Stimulated activated CD8-positive, alpha-beta memory T cell treated with anti-CD3 and anti-CD28 coated beads, Interleukin-12 subunit alpha, Interleukin-12 subunit beta, amount 100 ng/mL, for 24 hours (primary cell): ENCODE results near the gene OPRL1.

Experiments
- DNase-seq: peaks from one replicate; pipeline ENCODE4 v3.0.0-alpha.2; 2020; ENCODE audit errors: extremely low read depth

The OPRL1 gene

DNA sequence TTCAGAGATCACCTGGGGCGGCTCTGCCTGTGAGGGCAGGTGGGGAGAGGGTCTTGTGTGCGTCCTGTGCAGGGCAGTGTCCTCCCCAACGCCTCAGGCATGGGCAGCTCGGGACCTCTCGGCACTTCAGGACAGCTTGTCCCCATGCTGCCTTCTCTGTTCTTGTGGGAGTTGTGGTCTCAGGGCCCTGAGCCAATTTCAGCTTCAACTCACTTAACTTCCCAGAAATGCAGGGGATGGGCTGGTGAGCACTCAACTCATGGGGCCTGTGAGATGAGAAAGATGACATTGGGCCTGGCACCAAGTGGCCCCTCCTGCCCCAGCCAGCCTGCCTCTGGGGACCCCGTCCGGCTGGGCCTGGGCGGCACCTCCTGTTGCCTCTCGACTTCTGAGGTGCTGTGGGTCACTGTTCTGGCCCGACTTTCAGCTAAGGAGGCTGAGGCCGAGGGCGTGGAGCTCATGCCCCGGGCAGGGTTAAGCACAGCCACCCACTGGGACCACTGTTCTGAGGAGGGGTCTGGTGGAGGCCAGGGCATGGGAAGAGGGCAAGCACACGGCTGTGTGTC lies 7.3 kb upstream of the OPRL1 start:
- DNase-seq, result no peak

DNA sequence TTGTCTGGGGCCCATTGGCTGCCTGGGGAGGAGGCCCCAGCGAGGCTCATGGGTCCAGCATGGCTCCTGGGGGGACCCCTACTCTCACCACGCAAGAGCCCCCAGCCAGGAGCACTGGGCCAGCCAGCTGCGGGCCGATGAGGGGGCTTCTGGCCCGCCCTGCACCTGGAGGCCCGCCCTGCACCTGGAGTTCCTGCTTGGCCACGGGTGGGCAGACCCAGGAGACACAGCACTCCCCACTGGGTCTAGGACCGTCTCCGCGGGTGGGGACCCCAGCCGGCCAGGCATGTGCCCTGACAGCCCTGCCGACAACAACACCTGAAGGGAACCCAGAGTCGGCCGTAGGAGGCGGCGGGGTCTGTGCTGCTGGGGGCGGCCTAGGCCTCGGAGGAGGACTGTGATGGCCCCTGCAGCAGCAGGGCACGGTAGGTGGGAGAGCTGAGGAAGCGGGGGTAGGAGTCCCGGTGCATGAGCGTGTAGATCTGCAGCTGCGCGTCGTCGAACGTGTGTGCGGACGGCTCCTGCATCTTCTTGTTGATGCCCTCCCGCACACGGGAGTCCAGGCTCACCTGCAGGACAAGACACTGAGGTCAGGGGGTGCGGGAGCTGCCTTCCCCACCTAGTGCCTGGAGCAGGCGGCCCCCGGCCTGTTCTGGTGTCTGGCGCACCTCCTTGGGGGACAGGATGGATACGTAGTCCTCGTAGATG lies 6.3 kb upstream of the OPRL1 start:
- no peak for DNase-seq

DNA sequence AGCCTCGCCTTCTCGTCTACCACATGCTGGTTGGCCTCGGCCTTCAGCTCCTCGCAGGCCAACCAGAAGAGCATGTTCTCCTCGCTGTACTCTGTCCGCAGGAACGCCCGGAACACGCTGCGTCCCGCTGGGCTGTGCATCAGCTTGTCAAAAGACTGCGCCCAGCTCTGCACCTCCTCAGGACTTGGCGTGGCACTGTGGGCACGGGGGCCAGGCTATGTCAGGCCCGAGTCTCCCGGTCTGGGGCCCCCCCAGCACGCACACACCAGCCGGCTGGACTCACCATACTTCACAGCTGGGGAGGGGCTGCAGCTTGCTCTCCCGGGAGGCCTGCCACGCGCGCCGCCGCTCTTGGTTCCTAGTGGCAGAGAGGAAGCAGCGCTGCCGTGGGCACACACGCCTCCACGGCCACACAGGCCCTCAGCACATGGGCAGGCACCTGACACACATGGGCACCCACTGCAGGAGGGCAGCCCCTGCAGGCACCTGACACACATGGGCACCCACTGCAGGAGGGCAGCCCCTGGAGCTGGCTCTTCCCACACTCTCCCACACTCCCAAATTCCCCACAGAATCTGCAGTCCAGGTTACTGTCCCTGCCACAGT lies 5.6 kb upstream of the OPRL1 start:
- DNase-seq, result no peak

DNA sequence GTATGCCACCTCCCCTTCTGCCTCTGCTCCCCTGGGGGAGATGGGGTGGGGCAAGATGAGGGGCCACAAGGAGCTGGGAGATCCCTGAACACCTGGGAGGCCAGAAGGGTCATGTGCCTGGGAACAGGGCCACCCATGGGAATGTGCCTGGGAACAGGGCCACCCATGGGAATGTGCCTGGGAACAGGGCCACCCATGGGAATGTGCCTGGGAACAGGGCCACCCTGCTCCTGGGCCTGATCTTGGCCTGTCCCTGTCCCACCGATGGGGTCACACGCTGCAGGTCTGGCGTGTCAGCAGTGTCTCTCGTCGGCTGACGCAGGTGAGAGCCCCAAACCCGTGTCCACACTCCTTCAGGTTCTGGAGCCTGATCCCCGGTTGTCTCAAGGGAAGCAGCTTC lies 4.9 kb upstream of the OPRL1 start:
- no peak for DNase-seq

DNA sequence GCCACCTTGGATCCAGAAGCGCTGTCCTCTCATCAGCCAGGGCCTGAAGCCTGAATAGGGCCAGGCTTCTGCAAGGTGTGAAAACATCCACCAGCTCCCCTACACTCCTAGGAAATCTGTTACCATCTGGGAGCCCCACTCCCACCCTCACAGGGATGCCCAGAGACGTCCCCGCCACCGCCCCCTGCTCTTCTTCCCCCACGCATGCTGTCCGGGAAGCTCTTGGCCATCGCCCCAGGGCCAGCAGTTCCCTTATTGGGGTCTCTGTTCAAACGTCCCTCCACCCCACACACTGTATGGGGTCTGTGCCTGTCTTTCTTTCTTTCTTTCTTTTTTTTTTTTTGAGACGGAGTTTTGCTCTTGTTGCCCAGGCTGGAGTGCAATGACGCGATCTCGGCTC lies 4.3 kb upstream of the OPRL1 start:
- DNase-seq, result no peak

DNA sequence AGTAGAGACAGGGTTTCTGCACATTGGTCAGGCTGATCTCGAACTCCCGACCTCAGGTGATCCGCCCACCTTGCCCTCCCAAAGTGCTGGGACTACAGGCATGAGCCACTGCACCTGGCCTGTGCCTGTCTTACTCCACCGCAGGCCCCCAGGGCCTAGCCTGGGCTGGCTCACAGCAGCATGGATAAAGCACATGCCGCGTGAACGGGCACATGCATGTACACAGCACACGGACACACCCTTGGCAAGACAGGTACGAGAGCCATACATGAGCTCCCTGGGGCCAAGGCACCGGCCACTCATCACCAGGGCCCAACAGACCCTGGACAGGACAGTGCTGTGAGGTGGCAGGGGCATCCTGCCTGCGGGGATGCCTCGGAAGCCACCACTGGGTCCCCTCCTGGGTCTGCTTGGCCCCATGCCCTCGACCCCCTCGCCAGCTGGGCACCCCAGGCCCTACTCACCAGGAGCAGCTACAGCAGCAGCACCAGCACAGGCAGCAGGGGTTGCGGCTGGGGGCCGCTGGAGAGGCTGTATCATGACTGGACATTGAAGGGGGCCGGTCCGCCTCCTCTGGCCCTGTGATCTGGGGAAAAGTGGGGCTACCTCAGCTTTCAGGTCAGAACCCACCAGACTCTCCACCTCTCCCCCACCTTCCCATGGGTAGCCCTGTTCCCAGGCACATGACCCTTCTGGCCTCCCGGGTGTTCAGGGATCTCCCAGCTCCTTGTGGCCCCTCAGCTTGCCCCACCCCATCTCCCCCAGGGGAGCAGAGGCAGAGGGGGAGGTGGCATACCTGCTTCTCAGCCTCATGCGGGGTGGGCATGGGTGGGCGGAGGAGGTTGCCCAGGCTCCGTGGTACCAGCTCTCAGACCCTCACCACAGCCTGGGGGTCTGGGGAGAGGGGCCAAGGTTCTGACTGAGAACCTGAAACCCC lies 3.6 kb upstream of the OPRL1 start:
- DNase-seq, result no peak

DNA sequence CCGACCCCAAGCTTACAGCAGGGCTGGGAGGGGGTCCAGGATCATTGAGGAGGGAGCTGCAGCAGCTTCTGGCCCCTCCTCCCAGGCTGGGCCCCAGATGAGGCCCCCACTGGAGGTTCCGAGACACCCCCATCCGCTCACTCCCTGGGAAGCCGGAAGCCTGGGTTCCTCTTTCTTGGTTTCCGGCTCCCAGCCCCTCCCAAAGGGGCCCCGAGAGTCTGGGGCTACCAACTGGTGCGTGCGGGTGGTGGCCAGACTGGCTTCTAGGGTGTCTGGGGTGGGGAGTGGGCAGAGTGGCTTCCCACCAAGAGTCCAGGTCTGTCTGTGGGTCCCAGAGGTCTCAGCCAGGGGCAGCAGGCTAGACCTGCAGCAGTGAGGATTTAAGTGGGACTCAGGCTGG lies 2.8 kb upstream of the OPRL1 start:
- no peak for DNase-seq

DNA sequence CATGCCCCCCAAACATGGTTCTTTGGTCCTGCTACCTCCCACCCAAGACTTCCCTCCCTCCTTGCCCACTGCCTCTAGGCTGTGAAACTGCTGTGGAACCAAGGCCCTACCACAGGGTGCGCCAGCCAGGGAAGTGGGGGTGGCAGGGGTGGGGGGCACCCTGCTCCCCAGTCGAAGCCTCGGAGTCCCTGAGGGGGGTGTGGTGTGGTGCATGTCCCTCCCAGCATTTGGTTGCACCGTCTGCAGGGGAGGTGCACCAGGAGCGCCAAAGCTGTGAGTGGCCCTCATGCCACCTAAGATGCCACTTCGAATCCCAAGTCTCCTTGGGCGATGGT lies 2.4 kb upstream of the OPRL1 start:
- no peak for DNase-seq

DNA sequence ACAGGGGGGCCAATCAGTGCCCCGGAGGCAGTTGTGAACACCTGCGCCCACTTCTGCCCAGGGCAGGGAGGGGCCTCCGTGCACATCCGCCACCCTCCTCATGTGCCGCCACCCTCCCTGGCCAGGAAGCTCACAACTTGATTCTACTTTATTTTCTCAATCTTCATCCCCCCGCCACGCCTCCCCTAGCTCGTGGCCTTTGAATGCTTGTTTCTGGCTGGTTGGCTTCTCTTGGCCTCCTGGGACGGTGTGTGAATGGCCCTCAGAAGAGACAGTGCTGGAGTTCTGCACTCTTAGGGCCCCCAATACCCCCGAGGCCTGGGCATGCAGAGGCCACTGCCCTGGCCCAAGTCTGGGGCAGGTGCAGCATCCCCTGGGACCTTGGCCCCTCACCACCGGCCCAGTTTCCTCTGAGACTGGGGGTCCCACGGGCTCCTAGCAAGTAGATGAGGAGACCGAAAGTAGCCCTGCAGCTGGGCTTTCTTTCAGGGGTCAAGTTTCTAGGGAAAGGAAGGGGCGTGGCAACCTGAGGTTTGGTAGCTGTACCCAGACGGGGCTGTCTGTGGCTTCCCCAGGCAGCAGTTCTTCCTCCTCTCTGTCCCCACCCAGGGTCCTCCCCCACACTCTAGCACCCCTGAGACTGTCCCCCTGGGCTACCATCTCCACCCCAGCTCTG lies 1.9 kb upstream of the OPRL1 start:
- no peak for DNase-seq

DNA sequence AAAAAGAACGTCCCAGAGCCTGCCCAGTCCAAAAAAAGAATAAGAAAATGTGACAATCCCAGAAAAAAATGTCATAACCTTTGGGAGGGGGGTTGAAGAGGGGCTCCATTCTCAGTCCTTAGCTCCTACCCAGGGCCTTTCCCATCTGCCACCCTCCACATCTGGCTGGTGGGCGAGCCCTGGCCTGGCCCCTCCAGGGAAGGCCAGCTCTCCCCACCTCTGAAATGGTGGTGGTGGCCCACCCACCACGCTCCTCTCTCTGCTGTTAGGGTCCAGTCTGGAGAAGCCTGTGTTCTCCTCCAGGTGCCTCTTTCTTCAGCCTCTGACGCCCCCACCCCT lies 979 bp upstream of the OPRL1 start:
- no peak for DNase-seq

DNA sequence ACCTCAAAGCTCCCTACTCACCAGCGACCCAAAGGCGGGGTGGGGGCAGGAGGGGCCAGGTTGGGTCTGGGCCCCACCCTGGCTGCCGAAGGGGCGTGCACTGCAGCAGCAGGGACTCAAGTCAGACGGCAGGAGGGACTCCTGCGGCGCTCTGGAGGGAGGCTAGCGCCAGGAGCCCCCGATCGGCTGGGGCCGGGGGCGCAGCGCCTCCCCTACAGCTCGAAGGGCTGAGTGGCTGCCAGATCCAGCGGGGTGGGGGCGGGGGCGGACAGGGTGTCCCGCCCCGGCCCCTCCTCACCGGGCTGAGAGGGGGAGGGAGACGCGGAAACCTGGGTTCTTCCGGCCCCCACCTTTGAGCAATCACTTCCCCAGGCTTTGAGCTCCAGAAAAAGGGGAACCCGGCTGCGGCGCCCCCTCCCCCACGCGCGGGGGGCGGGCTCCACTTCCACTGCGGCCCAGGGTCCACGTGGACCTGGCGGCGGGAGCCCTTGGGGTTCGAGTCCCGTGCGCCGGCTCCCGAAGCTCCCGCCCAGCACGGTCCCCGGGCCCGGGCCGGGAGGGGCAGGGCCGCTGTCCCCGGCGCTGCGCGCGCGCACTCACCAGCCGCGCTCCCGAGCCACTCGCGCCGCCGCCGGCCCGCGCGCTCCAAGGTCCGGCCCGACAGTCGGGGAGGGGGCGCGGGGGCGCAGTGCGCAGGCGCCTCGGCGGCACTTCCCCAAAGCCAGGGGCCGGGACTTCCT lies 439 bp upstream of the OPRL1 start, which contains the start of gene RGS19:
Gene RGS19, minus strand, starts transcription at position 246 of the 740 bp plus-strand sequence. CDS start 2,632 bp downstream, outside the sequence.
- DNase-seq, result no peak

DNA sequence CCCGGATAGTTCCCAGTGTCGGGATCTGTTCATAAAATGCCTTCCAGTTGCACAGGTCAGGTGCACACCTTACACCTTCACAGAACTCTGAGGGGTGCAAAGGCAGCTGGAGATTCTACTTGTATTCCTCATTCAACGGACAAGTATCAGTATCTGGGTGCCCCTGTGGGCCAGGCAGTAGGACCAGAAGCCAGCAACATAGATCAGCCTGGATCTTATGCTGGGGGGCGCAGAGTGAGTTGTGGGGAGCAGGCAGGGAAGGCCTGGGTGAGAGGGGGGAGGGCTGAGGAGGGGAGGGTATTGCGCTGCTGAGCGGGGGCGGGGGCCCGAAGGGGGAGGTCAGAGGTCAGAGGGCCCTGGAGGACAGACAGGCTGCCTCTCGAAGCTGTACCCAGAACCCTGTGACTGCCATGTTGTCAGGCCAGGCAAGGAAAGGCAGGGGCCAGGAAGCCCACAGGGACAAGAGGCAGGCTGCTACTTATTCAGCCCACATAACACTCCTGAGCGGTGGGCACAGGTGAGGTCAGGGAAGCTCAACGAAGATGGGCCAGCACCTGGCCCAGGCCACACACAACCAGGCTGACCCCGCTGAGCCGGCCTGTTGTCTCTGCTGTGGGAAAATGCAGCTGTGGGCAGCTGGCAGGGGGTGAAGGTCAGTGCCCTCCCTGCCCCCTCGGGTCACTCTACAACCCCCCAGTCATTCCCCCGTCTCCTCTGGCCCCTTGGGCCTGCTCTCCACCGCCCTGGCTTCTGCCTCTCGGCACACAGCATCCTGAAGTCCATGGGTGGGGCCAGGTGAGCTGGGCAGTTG lies 1.1 kb downstream of the OPRL1 start:
- no peak for DNase-seq

DNA sequence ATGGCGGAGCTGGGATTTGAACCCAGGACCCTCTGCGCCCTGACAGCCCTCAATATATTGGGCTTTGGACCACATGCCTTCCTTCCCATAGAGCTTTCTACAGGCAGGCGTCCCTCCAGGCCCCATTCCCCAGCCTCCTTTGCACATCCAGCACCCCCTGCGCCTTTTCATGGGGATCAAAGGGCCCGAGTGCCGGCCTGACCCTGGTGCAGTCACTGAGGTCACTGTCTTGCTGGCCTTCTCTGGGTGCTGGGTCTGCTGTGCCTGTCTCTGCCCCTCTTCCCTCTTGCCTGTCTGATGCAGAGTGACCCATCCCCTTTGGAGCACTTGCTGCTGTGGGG lies 1.7 kb downstream of the OPRL1 start:
- no peak for DNase-seq

DNA sequence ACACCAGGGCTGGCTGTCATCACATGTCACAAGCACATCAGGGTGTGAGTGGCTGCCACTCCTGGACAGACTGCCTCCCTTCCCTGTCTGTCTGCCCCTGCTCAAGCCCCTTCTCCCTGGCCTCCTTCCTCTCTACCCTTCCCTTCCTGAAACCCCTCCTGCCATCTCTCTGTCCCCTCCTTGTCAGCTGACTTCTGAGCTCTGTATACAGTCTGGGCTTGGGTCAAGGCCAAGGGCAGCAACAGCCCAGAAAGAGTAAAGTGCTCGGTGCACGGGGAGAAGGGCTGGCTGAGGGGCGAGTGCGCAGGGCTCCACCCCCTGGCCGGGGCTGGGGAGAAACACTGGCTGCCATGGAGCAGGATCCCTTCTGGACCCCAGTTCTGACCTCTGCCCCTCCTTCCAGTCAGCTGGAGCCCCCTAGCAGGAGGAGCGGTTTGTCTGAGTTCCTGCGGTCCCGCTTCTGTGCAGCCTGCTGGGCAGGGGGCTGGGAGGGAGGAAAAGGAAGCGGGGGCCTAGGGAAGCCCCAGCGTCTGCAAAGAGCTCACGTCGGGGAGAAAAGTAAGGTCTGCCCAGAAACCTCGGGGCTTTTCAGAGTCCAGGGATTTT lies 2.3 kb downstream of the OPRL1 start:
- DNase-seq, result no peak

DNA sequence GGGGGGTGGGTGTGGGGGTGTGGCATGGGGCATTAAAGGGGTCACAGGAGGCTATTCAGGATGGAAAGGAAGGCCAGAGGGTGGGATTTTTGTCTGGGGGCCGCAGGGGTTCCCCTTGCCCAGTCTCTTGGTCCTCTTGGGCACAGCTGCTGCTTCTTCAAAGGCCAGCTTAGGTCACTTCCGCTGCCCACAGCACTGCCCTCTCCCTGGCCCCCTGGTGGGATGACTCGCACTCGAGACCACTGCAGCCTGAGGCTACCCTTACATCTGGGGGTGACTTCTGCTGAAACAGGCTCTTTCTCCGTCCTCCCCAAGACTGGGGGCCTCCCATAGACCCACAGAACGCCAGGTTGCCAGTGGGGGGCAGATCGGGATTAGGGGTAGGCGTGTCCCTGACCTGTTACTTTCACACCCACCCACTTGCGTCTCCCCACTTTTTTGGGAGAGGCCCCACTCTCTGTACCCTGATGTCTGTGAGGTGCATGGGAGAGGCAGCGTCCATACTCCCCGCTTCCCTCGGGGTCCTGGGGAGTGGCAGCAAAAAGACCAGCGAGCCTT lies 3.0 kb downstream of the OPRL1 start:
- no peak for DNase-seq

DNA sequence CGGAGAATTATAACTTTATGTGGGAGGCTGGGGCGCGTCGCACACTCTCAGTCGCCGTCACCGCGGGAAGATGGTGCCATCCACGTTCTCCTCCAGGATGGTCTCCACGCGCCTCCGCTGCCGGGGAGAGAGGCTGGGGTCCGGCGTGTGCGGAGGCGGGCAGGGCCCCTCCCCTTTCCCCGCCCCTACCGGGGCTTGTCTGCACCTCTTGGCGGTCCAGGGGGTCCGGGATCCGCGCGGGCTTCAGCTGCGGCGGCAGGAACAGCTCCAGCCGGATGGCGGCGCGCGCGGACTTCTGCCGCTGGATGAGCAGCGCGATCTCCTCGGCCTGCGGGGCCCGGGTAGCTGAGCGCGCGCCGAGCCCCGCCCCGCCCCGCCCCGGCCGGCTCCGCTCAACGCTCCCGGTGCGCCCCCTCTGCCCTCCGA lies 3.5 kb downstream of the OPRL1 start:
- no peak for DNase-seq

DNA sequence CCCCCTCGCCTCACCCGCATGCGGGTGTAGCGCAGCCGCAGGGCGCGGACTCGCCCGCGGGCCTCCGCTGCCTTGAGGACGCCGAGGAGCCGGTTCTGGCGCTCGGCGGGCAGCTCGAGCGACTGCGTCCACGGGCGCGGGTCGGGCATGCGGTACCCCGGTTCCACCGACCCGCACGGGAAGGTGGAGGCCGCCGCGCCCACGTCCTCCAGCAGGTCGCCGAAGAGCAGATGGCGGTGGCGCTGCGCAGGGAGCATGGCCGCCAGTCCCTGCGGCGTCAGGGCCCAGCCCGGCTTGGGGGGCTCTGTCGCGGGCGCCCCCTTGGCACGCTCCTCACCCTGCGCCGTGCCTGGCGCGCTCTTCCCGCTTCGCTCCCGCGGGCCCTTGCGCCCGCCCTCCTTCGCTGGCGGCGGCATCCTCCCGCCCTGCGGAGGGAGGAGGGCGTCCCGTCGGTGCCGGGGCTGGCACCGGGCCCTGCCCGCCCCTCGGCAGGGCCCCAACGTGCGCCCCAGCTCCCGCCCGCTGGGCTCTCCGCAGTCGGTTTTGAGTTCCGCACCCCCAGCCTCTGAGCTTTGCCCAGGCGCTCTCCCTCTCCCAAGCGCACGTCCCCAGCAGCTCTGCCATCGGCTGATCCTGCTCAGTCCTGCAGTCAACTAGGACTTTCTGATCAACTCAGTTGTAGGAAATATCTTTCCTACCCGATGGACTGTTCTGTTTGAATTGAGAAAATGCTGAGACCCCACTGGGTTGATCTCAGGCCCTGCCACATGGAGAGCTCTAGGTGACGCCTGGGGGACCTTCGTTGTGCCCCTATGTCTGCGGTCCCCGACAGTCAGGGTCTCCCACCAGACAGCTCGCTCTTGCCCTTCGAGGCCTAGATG lies 4.2 kb downstream of the OPRL1 start, which contains the start of gene LKAAEAR1:
Gene LKAAEAR1, minus strand, starts transcription at position 595 of the 881 bp plus-strand sequence. Its CDS starts 179 bp downstream, at position 416.
- no peak for DNase-seq

DNA sequence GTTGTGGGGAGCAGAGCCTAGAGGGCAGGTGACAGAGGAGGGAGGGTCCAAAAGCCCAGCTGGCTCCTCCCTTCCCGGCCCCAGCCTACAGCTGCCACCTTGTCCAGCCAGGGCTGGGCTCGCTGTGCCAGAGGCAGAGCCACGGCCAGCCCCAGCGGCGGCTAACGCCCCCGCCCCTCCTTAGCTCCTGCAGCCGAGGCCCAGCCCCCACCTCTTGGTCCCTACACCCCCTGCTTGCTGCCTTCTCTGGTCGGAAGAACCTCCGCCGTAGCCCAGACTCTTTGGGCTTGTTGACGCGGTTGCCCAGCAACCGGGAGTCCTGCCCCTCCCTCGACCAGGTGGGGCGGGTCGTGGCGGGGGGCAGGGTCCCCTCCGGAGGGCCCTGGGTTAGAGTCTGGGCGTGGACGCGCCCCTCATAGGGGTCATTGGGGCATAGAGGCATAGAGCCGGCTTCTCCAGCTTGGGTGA lies 4.8 kb downstream of the OPRL1 start:
- DNase-seq, result no peak
